Endothelial cell (in vitro differentiated cells): ENCODE data around the gene UNC119B. TPM values are rescaled to one million over a fixed set of nuclear protein-coding genes. Genes with fewer than 3 reads are reported as not detected.
A peak's percentile ranks its signal among the peaks of the same experiment; 100 is the strongest.

Experiments used
- DNase-seq: peaks from one replicate; pipeline ENCODE4 v3.0.0; 2021; ENCODE audit warnings: low spot score
- H3K27ac Mint-ChIP-seq: one replicate; pipeline ENCODE4 v1.8.0; 2021; ENCODE audit warnings: mixed read lengths, inconsistent platforms; ENCODE audit not compliant: unreplicated experiment
- H3K27me3 Mint-ChIP-seq: one replicate; pipeline ENCODE4 v1.8.0; 2021; ENCODE audit warnings: mild to moderate bottlenecking, moderate library complexity, mixed read lengths, inconsistent platforms; ENCODE audit not compliant: unreplicated experiment
- H3K36me3 Mint-ChIP-seq: one replicate; pipeline ENCODE4 v1.8.0; 2021; ENCODE audit warnings: mild to moderate bottlenecking, low read depth, mixed read lengths, inconsistent platforms; ENCODE audit not compliant: unreplicated experiment
- H3K4me1 Mint-ChIP-seq: one replicate; pipeline ENCODE4 v1.8.0; 2021; ENCODE audit warnings: mild to moderate bottlenecking, mixed read lengths, inconsistent platforms; ENCODE audit not compliant: unreplicated experiment
- H3K4me3 Mint-ChIP-seq: one replicate; pipeline ENCODE4 v1.8.0; 2021; ENCODE audit warnings: mild to moderate bottlenecking, mixed read lengths, inconsistent platforms; ENCODE audit not compliant: unreplicated experiment
- H3K9me3 Mint-ChIP-seq: one replicate; pipeline ENCODE4 v1.8.0; 2021; ENCODE audit warnings: mixed read lengths, inconsistent platforms; ENCODE audit not compliant: unreplicated experiment
- CTCF ChIP-seq: fragments of 200-600 bp; sonication (generic); IDR thresholded peaks from one replicate; pipeline ENCODE4 v1.5.0; 2021; ENCODE audit warnings: antibody characterized with exemption; ENCODE audit not compliant: unreplicated experiment
- total RNA-seq: library from RNA; stranded (reverse); fragmentation: NEBNext Ultra II Directional; extraction: Animal tissue kit (Norgen Biotek cat#: 25700); gene quantifications from one replicate; pipeline ENCODE4 v1.2.1, GENCODE V29; 2021; ENCODE audit not compliant: unreplicated experiment

Gene UNC119B
- total RNA-seq, 1 donor from 2014 or later, result 35.0 TPM

GRCh38 chr12:120700886-120701285, 9.4 kb upstream of the UNC119B start:
- H3K4me1 Mint-ChIP-seq, result peaks cover 39% of the 10 kb centered on the region
- H3K36me3 Mint-ChIP-seq, result peaks cover 43% of the 10 kb centered on the region
- no peaks in the 10 kb centered on the region for H3K9me3 Mint-ChIP-seq
- TF ChIP-seq CTCF, result no peak
- peaks cover 1% of the 10 kb centered on the region for H3K27me3 Mint-ChIP-seq
- peak overlapping the region; percentile 70 for H3K4me3 Mint-ChIP-seq
- H3K27ac Mint-ChIP-seq, result no peak overlapping the region
- DNase-seq, result no peak

GRCh38 chr12:120702637-120703036, 7.6 kb upstream of the UNC119B start:
- H3K9me3 Mint-ChIP-seq, result no peaks in the 10 kb centered on the region
- H3K27ac Mint-ChIP-seq, result no peak overlapping the region
- no peak overlapping the region for H3K4me3 Mint-ChIP-seq
- peaks cover 23% of the 10 kb centered on the region for H3K4me1 Mint-ChIP-seq
- H3K27me3 Mint-ChIP-seq, result peaks cover 1% of the 10 kb centered on the region
- no peak for TF ChIP-seq CTCF
- no peak for DNase-seq
- peaks cover 26% of the 10 kb centered on the region for H3K36me3 Mint-ChIP-seq

- peaks cover 1% of the 10 kb centered on the region for H3K27me3 Mint-ChIP-seq
- DNase-seq, result no peak
- no peaks in the 10 kb centered on the region for H3K9me3 Mint-ChIP-seq
- H3K4me3 Mint-ChIP-seq, result no peak overlapping the region
- H3K36me3 Mint-ChIP-seq, result peaks cover 24% of the 10 kb centered on the region
- no peak overlapping the region for H3K27ac Mint-ChIP-seq
- H3K4me1 Mint-ChIP-seq, result peaks cover 15% of the 10 kb centered on the region
- TF ChIP-seq CTCF, result no peak
These were observed 6.8 kb upstream of the UNC119B start for GRCh38 chr12:120703311-120703942.

- H3K27ac Mint-ChIP-seq, result no peak overlapping the region
- peaks cover 13% of the 10 kb centered on the region for H3K36me3 Mint-ChIP-seq
- no peaks in the 10 kb centered on the region for H3K9me3 Mint-ChIP-seq
- peaks cover 3% of the 10 kb centered on the region for H3K4me1 Mint-ChIP-seq
- DNase-seq, result no peak
- H3K4me3 Mint-ChIP-seq, result no peak overlapping the region
- H3K27me3 Mint-ChIP-seq, result peaks cover 9% of the 10 kb centered on the region
- no peak for TF ChIP-seq CTCF
These were observed 4.6 kb upstream of the UNC119B start for GRCh38 chr12:120705618-120706017.

GRCh38 chr12:120706029-120706428, 4.2 kb upstream of the UNC119B start:
- peaks cover 8% of the 10 kb centered on the region for H3K27me3 Mint-ChIP-seq
- H3K27ac Mint-ChIP-seq, result no peak overlapping the region
- H3K4me1 Mint-ChIP-seq, result peaks cover 4% of the 10 kb centered on the region
- no peak for DNase-seq
- no peak overlapping the region for H3K4me3 Mint-ChIP-seq
- H3K9me3 Mint-ChIP-seq, result no peaks in the 10 kb centered on the region
- TF ChIP-seq CTCF, result no peak
- peaks cover 9% of the 10 kb centered on the region for H3K36me3 Mint-ChIP-seq
